ENCODE results near the gene PNPLA2. TPM values are rescaled to one million over a fixed set of nuclear protein-coding genes. Genes with fewer than 3 reads are reported as not detected.

Gene PNPLA2
- total RNA-seq, 2 experiments from 2014 or later, result 24.7 to 26.2 TPM

DNA sequence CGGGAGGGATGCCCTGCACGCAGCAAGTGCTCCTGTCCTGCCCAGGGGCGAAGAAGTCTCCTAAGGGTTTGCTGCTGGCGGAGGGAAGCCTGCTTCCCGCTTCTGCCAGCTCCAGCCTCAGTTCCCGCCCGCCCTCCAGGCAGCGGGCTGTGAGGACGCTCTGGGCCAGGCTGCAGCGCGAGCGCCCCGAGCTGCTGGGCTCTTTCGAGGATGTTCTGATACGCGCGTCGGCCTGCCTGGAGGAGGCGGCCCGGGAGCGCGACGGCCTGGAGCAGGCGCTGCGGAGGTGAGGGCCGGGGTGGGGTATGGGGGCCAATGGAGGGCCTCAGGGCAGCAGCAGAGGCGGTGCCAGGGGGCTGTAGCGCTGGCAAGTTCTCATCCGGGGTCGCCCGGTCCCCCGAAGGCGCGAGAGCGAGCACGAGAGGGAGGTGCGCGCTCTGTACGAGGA, 11.2 kb downstream of the PNPLA2 start:
- no peak for ATAC-seq
- peaks cover 34% of the 10 kb centered on the region for H3K27me3 Mint-ChIP-seq
- no peaks in the 10 kb centered on the region for H3K9me3 Mint-ChIP-seq (ENCODE audit: low read depth)
- ChIA-PET CTCF (interaction anchor here (1.6 kb wide), 1 partner anchor 11 kb away, joined by 5 read pairs; no protein-coding TSS in a partner anchor), POLR2A (interaction anchor here (0.9 kb wide), 1 partner anchor 8 kb away, joined by 3 read pairs; no protein-coding TSS in a partner anchor)
- no peak for DNase-seq
- intact Hi-C loops (cut with DNase I, micrococcal nuclease), result loop anchor here in 1 of 2 experiments (1.0 to 5.0 kb wide), 2 partner anchors 10 to 432 kb away; no protein-coding TSS in a partner anchor
- no peak overlapping the region for H3K27ac Mint-ChIP-seq
- H3K4me3 Mint-ChIP-seq, result no peak overlapping the region
- H3K36me3 Mint-ChIP-seq (ENCODE audit: low read depth), result peaks cover 3% of the 10 kb centered on the region
- peaks cover 38% of the 10 kb centered on the region for H3K4me1 Mint-ChIP-seq

DNA sequence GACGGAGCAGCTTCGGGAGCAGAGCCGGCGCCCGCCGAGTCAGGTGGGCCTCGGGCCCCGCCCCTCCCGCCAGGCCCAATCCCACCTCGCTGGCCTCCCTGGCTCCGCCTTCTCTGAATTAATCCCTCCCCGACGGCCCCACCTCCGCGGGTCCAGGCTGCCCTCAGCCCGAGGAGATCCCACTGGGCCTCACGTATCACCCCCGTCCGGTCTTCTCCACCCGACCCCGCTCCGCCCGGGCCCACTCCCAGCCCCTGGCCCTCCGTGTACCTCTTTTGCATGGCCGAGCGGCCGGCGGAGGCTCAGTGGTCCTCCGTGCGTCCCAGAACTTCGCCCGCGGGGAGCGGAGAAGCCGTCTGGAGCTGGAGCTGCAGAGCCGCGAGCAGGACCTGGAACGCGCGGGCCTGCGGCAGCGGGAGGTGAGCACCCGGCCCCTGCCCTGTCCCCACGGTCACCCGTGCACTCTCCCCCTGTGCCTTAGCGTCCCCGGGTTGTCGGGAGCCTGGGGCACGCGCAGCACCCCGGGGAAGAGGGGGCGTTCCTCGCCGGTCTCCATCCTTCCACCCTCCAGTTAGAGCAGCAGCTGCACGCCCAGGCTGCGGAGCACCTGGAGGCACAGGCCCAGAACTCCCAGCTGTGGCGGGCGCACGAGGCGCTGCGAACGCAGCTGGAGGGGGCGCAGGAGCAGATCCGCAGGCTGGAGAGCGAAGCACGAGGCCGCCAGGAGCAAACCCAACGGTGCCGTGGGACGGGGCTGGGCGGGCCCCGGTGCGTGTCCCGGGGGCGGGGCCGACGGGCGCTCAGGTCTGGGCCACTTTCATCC, 11.8 kb downstream of the PNPLA2 start:
- ATAC-seq (peak; percentile 50), DNase-seq (peak; percentile 75)
- Mint-ChIP-seq H3K4me3 (no peak overlapping the region), H3K9me3 (ENCODE audit: low read depth) (no peaks in the 10 kb centered on the region), H3K27ac (no peak overlapping the region), H3K4me1 (peaks cover 41% of the 10 kb centered on the region), H3K36me3 (ENCODE audit: low read depth) (no peaks in the 10 kb centered on the region), H3K27me3 (peaks cover 34% of the 10 kb centered on the region)
- CTCF ChIA-PET, result interaction anchor here (1.6 kb wide), 1 partner anchor 11 kb away, joined by 5 read pairs; no protein-coding TSS in a partner anchor
- intact Hi-C loops (cut with DNase I, micrococcal nuclease), result loop anchor here in 1 of 2 experiments (1.0 to 5.0 kb wide), 2 partner anchors 10 to 432 kb away; no protein-coding TSS in a partner anchor
- POLR2A ChIA-PET, result interaction anchor here (0.9 to 3.6 kb wide), 2 partner anchors 9 to 11 kb away, joined by 3 to 17 read pairs; partner anchors contain the start of gene PNPLA2

DNA sequence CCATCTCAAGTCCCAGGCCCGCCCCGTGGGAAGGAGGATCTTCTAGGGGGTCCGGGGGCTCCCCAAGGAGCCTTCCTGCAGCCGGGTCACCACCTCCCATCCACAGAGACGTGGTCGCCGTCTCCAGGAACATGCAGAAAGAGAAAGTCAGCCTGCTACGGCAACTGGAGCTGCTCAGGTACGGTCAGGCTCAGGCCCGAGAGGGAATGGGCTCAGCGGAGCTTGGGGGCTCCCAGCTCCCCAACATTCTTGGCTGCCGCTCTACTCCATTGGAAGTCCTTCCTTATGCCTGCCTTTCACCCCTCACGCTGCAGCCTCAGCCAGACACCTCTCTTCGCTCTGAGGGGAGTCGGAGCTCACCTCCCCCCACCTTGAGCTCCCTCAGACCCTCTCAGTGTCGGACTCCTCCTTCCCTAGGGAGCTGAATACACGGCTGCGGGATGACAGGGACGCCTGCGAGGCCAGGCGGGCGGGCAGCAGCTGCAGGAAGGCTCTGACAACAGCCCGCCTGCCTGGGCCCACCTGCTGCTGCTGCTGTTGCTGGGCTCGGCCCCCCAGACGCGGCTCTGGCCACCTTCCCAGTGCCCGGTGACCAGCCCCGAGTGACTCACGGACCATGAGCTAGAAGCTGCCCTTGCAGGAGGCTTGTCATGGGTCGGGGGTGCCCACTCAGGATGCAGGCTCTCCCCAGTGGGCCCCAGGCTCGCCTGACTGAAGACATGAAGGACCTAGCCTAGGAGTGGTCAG, 12.6 kb downstream of the PNPLA2 start:
- Mint-ChIP-seq H3K4me3 (no peak overlapping the region), H3K27me3 (peaks cover 34% of the 10 kb centered on the region), H3K4me1 (peaks cover 40% of the 10 kb centered on the region), H3K9me3 (ENCODE audit: low read depth) (no peaks in the 10 kb centered on the region), H3K27ac (no peak overlapping the region), H3K36me3 (ENCODE audit: low read depth) (no peaks in the 10 kb centered on the region)
- DNase-seq (no peak), ATAC-seq (no peak)
- ChIA-PET POLR2A (interaction anchor here (0.7 to 3.6 kb wide), 2 partner anchors 12 to 243 kb away, joined by 3 to 17 read pairs; partner anchors contain the start of gene PNPLA2), CTCF (interaction anchor here (1.6 kb wide), 1 partner anchor 10 kb away, joined by 5 read pairs; no protein-coding TSS in a partner anchor)
- intact Hi-C loops (cut with DNase I, micrococcal nuclease), result loop anchor here in 1 of 2 experiments (5.0 kb wide), 1 partner anchor 431 kb away; no protein-coding TSS in a partner anchor

DNA sequence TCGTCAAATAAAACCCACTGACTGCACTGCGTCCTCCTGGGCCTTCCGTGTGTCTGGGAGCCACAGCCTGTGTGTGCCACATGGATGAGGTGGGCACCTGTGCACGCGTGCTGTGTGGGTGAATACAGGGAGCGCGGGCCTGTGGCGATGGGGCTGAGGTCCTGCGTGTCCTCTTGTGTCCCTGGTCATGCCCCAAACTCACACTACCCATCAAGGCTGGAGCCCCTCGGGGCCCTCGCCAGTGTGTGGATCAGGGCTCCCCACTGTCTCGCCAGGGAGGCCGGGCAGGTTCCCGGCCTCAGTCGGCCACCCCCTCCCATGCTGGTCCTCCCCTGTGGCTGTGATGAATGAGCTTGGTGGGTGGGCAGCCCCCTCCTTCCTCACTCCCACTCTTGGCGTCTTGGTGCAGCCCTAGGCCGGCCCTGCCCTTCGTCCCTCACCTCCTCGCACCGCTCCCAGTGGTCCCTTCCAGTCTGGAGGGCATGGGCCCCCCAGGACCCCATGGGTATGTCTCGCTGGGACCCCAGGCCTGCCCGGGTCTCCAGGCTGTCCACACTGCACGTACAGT, 13.3 kb downstream of the PNPLA2 start:
- no peak overlapping the region for H3K4me3 Mint-ChIP-seq
- CTCF ChIA-PET, result interaction anchor here (1.9 kb wide), 1 partner anchor 16 kb away, joined by 8 read pairs; no protein-coding TSS in a partner anchor

DNA sequence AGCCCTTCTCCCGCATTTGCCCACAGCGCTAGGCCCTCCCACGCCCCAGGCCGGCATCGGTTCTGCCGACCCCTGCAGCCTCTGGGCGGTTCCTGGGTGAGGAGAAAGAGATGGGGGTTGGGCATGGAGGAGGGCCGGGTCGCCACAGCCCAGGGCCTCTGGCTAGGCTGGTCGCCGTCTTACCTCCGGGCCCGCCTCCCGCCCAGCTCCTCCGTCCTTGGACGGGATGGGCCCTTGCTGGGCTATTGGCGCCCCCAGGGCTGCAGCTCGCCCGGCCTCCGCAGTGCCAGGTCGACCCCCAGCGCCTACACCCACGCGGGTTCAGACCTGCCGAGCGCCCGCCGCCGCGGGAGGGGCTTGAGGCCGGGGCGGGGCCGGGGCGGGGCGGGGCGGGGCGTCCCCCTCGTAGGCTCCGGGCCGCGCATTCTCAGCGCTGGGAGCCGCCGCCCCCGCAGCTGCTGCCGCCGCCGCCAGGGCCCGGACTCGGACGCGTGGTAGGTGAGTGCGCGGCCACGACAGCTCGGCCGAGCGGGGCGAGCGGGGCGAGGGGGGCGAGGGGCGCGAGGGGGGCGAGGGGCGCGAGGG, 13.9 kb downstream of the PNPLA2 start, which contains the start of gene CD151:
TSS of gene CD151 (plus strand) at position 424 of the 585 bp plus-strand sequence. CDS start 3,118 bp downstream, outside the sequence.
- ChIA-PET POLR2A (interaction anchor here (3.6 kb wide), 1 partner anchor 13 kb away, joined by 17 read pairs; the partner anchor contains the start of gene PNPLA2), CTCF (interaction anchor here (1.9 kb wide), 1 partner anchor 16 kb away, joined by 8 read pairs; no protein-coding TSS in a partner anchor)
- Mint-ChIP-seq H3K27ac (peak within 1 kb of the TSS; percentile 31), H3K9me3 (ENCODE audit: low read depth) (no peaks in the 10 kb centered on the region), H3K4me1 (peaks cover 33% of the 10 kb centered on the region), H3K4me3 (peak within 1 kb of the TSS; percentile 69), H3K36me3 (ENCODE audit: low read depth) (no peaks in the 10 kb centered on the region), H3K27me3 (peaks cover 30% of the 10 kb centered on the region)
- ATAC-seq (peak; percentile 55), DNase-seq (peak; percentile 75)
- intact Hi-C loops (cut with DNase I, micrococcal nuclease), result loop anchor here in 1 of 2 experiments (1.0 to 5.0 kb wide), 2 partner anchors 10 to 430 kb away; partner anchors contain the start of genes POLR2L and TSPAN4

More for the DNA sequence above, 13.3 kb downstream of the PNPLA2 start:
- Mint-ChIP-seq H3K27ac (no peak overlapping the region), H3K27me3 (peaks cover 32% of the 10 kb centered on the region), H3K4me1 (peaks cover 36% of the 10 kb centered on the region), H3K36me3 (ENCODE audit: low read depth) (no peaks in the 10 kb centered on the region), H3K9me3 (ENCODE audit: low read depth) (no peaks in the 10 kb centered on the region)
- intact Hi-C loops (cut with DNase I, micrococcal nuclease), result loop anchor here in 1 of 2 experiments (5.0 kb wide), 1 partner anchor 430 kb away; no protein-coding TSS in a partner anchor
- DNase-seq (no peak), ATAC-seq (no peak)
- POLR2A ChIA-PET, result interaction anchor here (0.7 to 3.6 kb wide), 2 partner anchors 13 to 244 kb away, joined by 3 to 17 read pairs; partner anchors contain the start of gene PNPLA2

DNA sequence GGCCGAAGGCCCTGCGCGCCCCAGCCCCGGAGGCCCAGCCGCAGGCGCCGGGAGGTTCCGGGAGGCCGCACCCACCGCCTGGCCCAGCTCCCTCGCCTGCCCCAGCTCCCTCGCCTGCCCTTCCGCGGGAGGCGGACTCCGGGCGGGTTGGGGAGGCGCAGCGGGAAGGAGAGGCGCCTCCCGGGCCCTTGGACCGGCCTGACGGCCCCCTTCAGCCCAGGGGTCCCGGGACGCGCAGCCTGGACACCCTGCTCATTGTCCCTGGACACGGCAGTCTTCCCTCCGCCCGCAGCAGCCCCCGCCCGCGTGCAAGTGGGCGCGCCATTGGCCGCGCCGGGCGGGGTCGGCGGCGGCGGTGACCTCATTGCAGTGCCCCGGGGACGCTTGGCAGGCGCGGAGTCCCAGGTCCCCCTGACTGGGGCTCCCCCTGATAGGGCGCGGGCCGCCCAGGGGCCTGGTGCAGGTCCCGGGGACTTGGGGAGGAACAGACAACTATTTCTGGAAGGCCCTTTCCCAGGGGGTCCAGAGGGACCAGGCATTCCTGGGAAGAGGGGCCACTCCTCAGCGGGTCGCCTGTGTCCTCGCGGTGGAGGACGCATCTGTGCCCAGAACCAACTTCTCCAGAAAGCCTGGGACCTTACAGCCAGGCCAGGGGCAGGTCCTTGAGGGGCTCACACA, 14.5 kb downstream of the PNPLA2 start:
- intact Hi-C loops (cut with DNase I, micrococcal nuclease), result loop anchor here in 1 of 2 experiments (1.0 to 5.0 kb wide), 2 partner anchors 9 to 429 kb away; partner anchors contain the start of genes POLR2L and TSPAN4
- peaks cover 27% of the 10 kb centered on the region for H3K4me1 Mint-ChIP-seq

DNA sequence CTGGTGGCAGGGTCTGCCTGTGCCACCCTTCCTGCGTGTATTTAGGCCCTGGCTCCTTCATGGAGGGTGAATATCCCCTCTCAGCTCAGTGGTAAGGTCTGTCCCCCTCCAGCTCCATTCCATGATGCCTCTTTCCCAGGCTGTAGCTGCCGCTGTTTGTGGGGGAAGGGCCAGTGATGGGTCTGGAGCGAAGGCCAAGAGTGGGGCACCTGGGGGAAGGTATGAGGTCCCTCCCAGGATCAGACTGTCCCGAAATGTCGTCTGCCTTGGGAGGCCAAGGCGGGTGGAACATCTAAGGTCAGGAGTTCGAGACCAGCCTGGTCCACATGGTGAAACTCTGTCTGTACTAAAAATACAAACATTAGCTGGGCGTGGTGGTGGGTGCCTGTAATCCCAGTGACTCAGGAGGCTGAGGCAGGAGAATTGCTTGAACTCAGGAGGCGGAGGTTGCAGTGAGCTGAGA, 15.2 kb downstream of the PNPLA2 start:
- DNase-seq (no peak), ATAC-seq (no peak)
- Mint-ChIP-seq H3K27ac (peak overlapping the region; percentile 31), H3K9me3 (ENCODE audit: low read depth) (no peaks in the 10 kb centered on the region), H3K27me3 (peaks cover 20% of the 10 kb centered on the region), H3K36me3 (ENCODE audit: low read depth) (no peaks in the 10 kb centered on the region), H3K4me3 (peak overlapping the region; percentile 69), H3K4me1 (peaks cover 27% of the 10 kb centered on the region)
- intact Hi-C loops (cut with DNase I, micrococcal nuclease), result loop anchor here in 1 of 2 experiments (1.0 to 5.0 kb wide), 2 partner anchors 8 to 428 kb away; partner anchors contain the start of genes POLR2L and TSPAN4
- ChIA-PET CTCF (interaction anchor here (0.6 to 1.9 kb wide), 2 partner anchors 14 to 129 kb away, joined by 3 to 8 read pairs; no protein-coding TSS in a partner anchor), POLR2A (interaction anchor here (1.1 to 3.6 kb wide), 3 partner anchors 8 to 14 kb away, joined by 3 to 17 read pairs (median 7); partner anchors contain the start of genes PNPLA2 and POLR2L)

More for the DNA sequence above, 14.5 kb downstream of the PNPLA2 start:
- CTCF ChIA-PET, result interaction anchor here (0.6 to 1.9 kb wide), 2 partner anchors 15 to 129 kb away, joined by 3 to 8 read pairs; no protein-coding TSS in a partner anchor
- DNase-seq, result peak; percentile 64
- POLR2A ChIA-PET, result interaction anchor here (1.1 to 3.6 kb wide), 2 partner anchors 9 to 14 kb away, joined by 3 to 17 read pairs; partner anchors contain the start of genes PNPLA2 and POLR2L
- ATAC-seq, result peak; percentile 37
- Mint-ChIP-seq H3K27ac (no peak overlapping the region), H3K4me3 (peak overlapping the region; percentile 69), H3K36me3 (ENCODE audit: low read depth) (no peaks in the 10 kb centered on the region), H3K27me3 (peaks cover 24% of the 10 kb centered on the region), H3K9me3 (ENCODE audit: low read depth) (no peaks in the 10 kb centered on the region)

DNA sequence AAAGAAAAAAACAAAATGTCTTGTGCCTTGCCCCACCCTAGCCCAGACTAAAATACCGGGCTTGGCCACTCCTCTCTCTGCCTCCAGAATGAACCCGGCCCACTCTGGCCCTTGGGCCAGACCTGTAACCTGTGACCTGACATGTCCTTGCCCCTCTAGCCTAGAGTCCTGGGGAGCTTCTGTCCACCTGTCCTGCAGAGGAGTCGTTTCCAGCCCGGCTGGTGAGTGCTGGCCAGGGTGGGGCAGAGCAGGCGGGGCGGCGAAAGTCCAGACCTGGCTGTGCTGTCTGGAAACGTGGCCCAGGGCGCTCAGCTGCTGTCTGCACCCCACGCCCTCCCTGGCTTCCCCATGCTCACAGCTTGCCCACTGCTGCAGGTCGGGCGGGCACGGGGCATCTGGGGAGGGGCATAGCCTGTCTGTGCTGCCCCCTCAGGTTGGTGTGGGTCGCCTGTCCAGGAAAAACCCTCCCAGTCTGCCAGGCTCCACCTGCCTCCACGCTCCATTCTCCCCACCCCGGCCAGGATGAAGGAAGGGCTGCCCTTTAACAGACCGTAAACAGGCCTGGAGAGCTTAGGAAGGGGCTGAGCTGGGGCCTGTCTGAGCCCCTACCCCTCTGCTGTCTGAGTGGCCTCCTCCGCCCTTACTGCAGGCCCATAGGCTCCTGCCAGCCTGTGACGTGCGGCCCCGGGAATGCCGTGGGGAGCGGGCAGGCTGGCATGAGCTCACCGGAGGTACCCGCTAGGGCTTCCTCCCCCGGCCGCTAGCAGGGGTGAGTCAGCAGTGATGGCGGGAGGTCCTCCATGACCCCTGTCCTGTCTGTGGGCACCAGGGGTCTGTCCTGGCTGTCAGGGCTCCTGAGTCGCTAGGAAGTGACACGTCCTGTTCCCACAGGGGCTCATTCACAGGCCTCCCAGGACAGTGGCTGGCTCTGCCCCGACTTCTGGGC, 15.9 kb downstream of the PNPLA2 start:
- Mint-ChIP-seq H3K4me3 (peak overlapping the region; percentile 69), H3K9me3 (ENCODE audit: low read depth) (no peaks in the 10 kb centered on the region), H3K27me3 (peaks cover 13% of the 10 kb centered on the region), H3K36me3 (ENCODE audit: low read depth) (no peaks in the 10 kb centered on the region), H3K4me1 (peaks cover 20% of the 10 kb centered on the region), H3K27ac (no peak overlapping the region)
- ChIA-PET CTCF (no interaction called here), POLR2A (interaction anchor here (1.1 to 1.4 kb wide), 2 partner anchors 7 to 15 kb away, joined by 3 to 7 read pairs; partner anchors contain the start of genes PNPLA2 and POLR2L)
- peak; percentile 46 for DNase-seq
- ATAC-seq, result no peak
- intact Hi-C loops (cut with DNase I, micrococcal nuclease), result loop anchor here in 1 of 2 experiments (5.0 kb wide), 1 partner anchor 428 kb away; no protein-coding TSS in a partner anchor

All from activated CD4-positive, alpha-beta T cell treated with anti-CD3 and anti-CD28 coated beads for 36 hours (primary cell).